SK-N-SH treated with all-trans-retinoic acid at 6 μM for 48 hours (cell line): ENCODE results near the gene DEPDC5.

Experiments used
- ATAC-seq: fragments of 200-7000 bp; cut with Tn5 transposase; 3 replicates; pipeline ENCODE4 v1.9.1; 2020; ENCODE audit warnings: mild to moderate bottlenecking, moderate library complexity
- ARNTL ChIP-seq: fragments of 450-650 bp; formaldehyde crosslinking; IDR thresholded peaks from 2 replicates; pipeline ENCODE4 v1.5.0; 2020; ENCODE audit warnings: low read depth, mild to moderate bottlenecking, moderate library complexity, borderline replicate concordance
- BACH2 ChIP-seq: fragments of 250-450 bp; sonication (Bioruptor Pico); IDR thresholded peaks from 2 replicates; pipeline ENCODE4 v1.9.0; 2021; ENCODE audit warnings: mild to moderate bottlenecking, borderline replicate concordance
- CREB5 ChIP-seq: fragments of 250-450 bp; sonication (Bioruptor Pico); IDR thresholded peaks from 2 replicates; pipeline ENCODE4 v1.5.1; 2020; ENCODE audit warnings: low read depth, mild to moderate bottlenecking, moderate library complexity
- CSDC2 ChIP-seq: fragments of 250-450 bp; sonication (Bioruptor Pico); IDR thresholded peaks from 2 replicates; pipeline ENCODE4 v1.5.0; 2020; ENCODE audit warnings: mild to moderate bottlenecking, moderate library complexity
- ESRRG ChIP-seq: fragments of 250-450 bp; sonication (Bioruptor Pico); IDR thresholded peaks from 2 replicates; pipeline ENCODE4 v1.6.1; 2021; ENCODE audit warnings: mild to moderate bottlenecking
- ISL1 ChIP-seq: fragments of 250-450 bp; sonication (Bioruptor Pico); IDR thresholded peaks from 2 replicates; pipeline ENCODE4 v2.1.2; 2022; ENCODE audit warnings: mild to moderate bottlenecking, moderate library complexity
- OSR1 ChIP-seq: fragments of 250-450 bp; sonication (Bioruptor Pico); IDR thresholded peaks from 2 replicates; pipeline ENCODE4 v1.8.0; 2022; ENCODE audit warnings: moderate library complexity, mild to moderate bottlenecking, inconsistent platforms
- PPARA ChIP-seq: fragments of 250-450 bp; sonication (Bioruptor Pico); IDR thresholded peaks from 2 replicates; pipeline ENCODE4 v1.5.0; 2020; ENCODE audit warnings: mild to moderate bottlenecking, borderline replicate concordance
- RARB ChIP-seq: fragments of 250-450 bp; sonication (Bioruptor Pico); IDR thresholded peaks from 2 replicates; pipeline ENCODE4 v1.8.0; 2021; ENCODE audit warnings: mild to moderate bottlenecking, moderate library complexity
- SNAI2 ChIP-seq: fragments of 250-450 bp; sonication (Bioruptor Pico); IDR thresholded peaks from 2 replicates; pipeline ENCODE4 v1.5.0; 2020; ENCODE audit warnings: mild to moderate bottlenecking, moderate library complexity
- TCF4 ChIP-seq: fragments of 250-450 bp; sonication (Bioruptor Pico); IDR thresholded peaks from 2 replicates; pipeline ENCODE4 v1.8.0; 2021; ENCODE audit warnings: mild to moderate bottlenecking, moderate library complexity, borderline replicate concordance
- TOX ChIP-seq: fragments of 250-450 bp; sonication (Bioruptor Pico); IDR thresholded peaks from 2 replicates; pipeline ENCODE4 v1.8.0; 2021; ENCODE audit warnings: mild to moderate bottlenecking, moderate library complexity, borderline replicate concordance
- TSHZ2 ChIP-seq: fragments of 250-450 bp; sonication (Bioruptor Pico); IDR thresholded peaks from 2 replicates; pipeline ENCODE4 v1.5.0; 2020; ENCODE audit warnings: mild to moderate bottlenecking, moderate library complexity
- ZC3H10 ChIP-seq: fragments of 250-450 bp; sonication (Bioruptor Pico); IDR thresholded peaks from 2 replicates; pipeline ENCODE4 v1.5.1; 2021; ENCODE audit warnings: mild to moderate bottlenecking, moderate library complexity
- ZFP3 ChIP-seq: fragments of 250-450 bp; sonication (Bioruptor Pico); IDR thresholded peaks from 2 replicates; pipeline ENCODE4 v1.5.0; 2020; ENCODE audit warnings: mild to moderate bottlenecking, moderate library complexity
- ZFP30 ChIP-seq: fragments of 450-650 bp; formaldehyde crosslinking; IDR thresholded peaks from 2 replicates; pipeline ENCODE4 v1.5.0; 2022; ENCODE audit warnings: mild to moderate bottlenecking, moderate library complexity
- ZNF565 ChIP-seq: fragments of 450-650 bp; formaldehyde crosslinking; conservative IDR thresholded peaks from 2 replicates; pipeline ENCODE4 v1.5.0; 2020; ENCODE audit warnings: low read depth, mild to moderate bottlenecking, moderate library complexity
- ZNF70 ChIP-seq: fragments of 450-650 bp; formaldehyde crosslinking; IDR thresholded peaks from 2 replicates; pipeline ENCODE4 v1.5.0; 2020; ENCODE audit warnings: mild to moderate bottlenecking, moderate library complexity
- ZNF8 ChIP-seq: fragments of 450-650 bp; formaldehyde crosslinking; IDR thresholded peaks from 2 replicates; pipeline ENCODE4 v1.5.0; 2020; ENCODE audit warnings: mild to moderate bottlenecking, moderate library complexity
- TF ChIP-seq, protein P1 (sequence below): fragments of 250-450 bp; sonication (Bioruptor Pico); IDR thresholded peaks from 2 replicates; pipeline ENCODE4 v1.5.1; 2021; ENCODE audit warnings: mild to moderate bottlenecking, moderate library complexity
- TF ChIP-seq, protein P2 (sequence below): fragments of 250-450 bp; sonication (Bioruptor Pico); IDR thresholded peaks from 2 replicates; pipeline ENCODE4 v1.8.0; 2020; ENCODE audit warnings: mild to moderate bottlenecking, moderate library complexity, borderline replicate concordance

DEPDC5 gene

GRCh38 chr22:31881200-31881599, 127.4 kb downstream of the DEPDC5 start:
- ATAC-seq = no peak
- TF ChIP-seq ISL1 (CRISPR knock-in tag) = no peak
- TF ChIP-seq ZNF8 (CRISPR knock-in tag) = no peak
- TF ChIP-seq CREB5 (CRISPR knock-in tag) = no peak
- no peak for TF ChIP-seq TOX (CRISPR knock-in tag)
- no peak for TF ChIP-seq ESRRG (CRISPR knock-in tag)
- no peak for TF ChIP-seq ZNF70 (CRISPR knock-in tag)
- no peak for TF ChIP-seq ZFP3
- TF ChIP-seq ZFP30 (CRISPR knock-in tag) = no peak
- TF ChIP-seq, protein P1, sequence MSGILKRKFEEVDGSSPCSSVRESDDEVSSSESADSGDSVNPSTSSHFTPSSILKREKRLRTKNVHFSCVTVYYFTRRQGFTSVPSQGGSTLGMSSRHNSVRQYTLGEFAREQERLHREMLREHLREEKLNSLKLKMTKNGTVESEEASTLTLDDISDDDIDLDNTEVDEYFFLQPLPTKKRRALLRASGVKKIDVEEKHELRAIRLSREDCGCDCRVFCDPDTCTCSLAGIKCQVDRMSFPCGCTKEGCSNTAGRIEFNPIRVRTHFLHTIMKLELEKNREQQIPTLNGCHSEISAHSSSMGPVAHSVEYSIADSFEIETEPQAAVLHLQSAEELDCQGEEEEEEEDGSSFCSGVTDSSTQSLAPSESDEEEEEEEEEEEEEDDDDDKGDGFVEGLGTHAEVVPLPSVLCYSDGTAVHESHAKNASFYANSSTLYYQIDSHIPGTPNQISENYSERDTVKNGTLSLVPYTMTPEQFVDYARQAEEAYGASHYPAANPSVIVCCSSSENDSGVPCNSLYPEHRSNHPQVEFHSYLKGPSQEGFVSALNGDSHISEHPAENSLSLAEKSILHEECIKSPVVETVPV (CRISPR knock-in tag) = no peak
- TF ChIP-seq BACH2 (CRISPR knock-in tag) = no peak
- no peak for TF ChIP-seq ZC3H10 (CRISPR knock-in tag)
- no peak for TF ChIP-seq PPARA
- TF ChIP-seq ARNTL (CRISPR knock-in tag) = no peak
- no peak for TF ChIP-seq OSR1 (CRISPR knock-in tag)
- TF ChIP-seq TCF4 (CRISPR knock-in tag) = no peak
- no peak for TF ChIP-seq TSHZ2 (CRISPR knock-in tag)
- no peak for TF ChIP-seq CSDC2
- no peak for TF ChIP-seq RARB (CRISPR knock-in tag)
- TF ChIP-seq SNAI2 (CRISPR knock-in tag) = no peak
- TF ChIP-seq, all 23 proteins: peak for 0

DNA sequence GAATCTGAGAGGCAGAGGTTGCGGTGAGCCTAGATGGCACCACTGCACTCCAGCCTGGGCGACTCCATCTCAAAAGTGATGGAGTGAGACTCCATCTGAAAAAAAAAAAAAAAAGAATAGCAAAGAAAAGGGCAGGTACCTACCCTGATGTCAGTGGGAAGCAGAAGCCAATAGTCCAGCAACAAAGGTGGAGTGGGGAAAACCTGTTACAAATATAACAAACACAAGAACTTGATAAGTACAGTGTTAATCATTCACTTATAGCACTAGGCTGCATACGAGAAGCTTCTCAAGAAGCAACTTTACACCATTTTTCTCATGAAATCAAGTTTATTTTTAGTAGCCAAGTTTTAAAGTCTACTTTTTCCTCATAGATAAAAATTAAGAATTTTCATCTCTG, 128.0 kb downstream of the DEPDC5 start:
- ATAC-seq = no peak
- no peak for TF ChIP-seq TSHZ2 (CRISPR knock-in tag)
- no peak for TF ChIP-seq ESRRG (CRISPR knock-in tag)
- TF ChIP-seq TOX (CRISPR knock-in tag) = no peak
- TF ChIP-seq CREB5 (CRISPR knock-in tag) = no peak
- TF ChIP-seq, protein P2, sequence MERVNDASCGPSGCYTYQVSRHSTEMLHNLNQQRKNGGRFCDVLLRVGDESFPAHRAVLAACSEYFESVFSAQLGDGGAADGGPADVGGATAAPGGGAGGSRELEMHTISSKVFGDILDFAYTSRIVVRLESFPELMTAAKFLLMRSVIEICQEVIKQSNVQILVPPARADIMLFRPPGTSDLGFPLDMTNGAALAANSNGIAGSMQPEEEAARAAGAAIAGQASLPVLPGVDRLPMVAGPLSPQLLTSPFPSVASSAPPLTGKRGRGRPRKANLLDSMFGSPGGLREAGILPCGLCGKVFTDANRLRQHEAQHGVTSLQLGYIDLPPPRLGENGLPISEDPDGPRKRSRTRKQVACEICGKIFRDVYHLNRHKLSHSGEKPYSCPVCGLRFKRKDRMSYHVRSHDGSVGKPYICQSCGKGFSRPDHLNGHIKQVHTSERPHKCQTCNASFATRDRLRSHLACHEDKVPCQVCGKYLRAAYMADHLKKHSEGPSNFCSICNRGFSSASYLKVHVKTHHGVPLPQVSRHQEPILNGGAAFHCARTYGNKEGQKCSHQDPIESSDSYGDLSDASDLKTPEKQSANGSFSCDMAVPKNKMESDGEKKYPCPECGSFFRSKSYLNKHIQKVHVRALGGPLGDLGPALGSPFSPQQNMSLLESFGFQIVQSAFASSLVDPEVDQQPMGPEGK = no peak
- no peak for TF ChIP-seq PPARA
- TF ChIP-seq ISL1 (CRISPR knock-in tag) = no peak
- TF ChIP-seq ARNTL (CRISPR knock-in tag) = no peak
- TF ChIP-seq SNAI2 (CRISPR knock-in tag) = no peak
- TF ChIP-seq ZC3H10 (CRISPR knock-in tag) = no peak
- TF ChIP-seq CSDC2 = no peak
- TF ChIP-seq RARB (CRISPR knock-in tag) = no peak
- TF ChIP-seq ZNF565 (CRISPR knock-in tag) = no peak
- no peak for TF ChIP-seq BACH2 (CRISPR knock-in tag)
- TF ChIP-seq, all 23 proteins: peak for 0
